T47D (cell line): ENCODE measurements around the gene MTMR11.
"Not testable (repeated sequence)": the region's sequence is repeated elsewhere in the genome, so short reads cannot be mapped to it uniquely, and the experiment has no call there.

Experiments used
- DNase-seq, 2 experiments: peaks; one replicate each; pipeline versions ENCODE4 v3.0.0 to v3.0.0-alpha.2; 2011 to 2012; ENCODE audit warnings: low read depth in 1 of 2, low spot score in 1 of 2
- JUND ChIP-seq: IDR thresholded peaks from 2 replicates; pipeline ENCODE4 v1.6.1; 2012; ENCODE audit warnings: low read depth
- in situ Hi-C: cut with HindIII; loops from 2 replicates; pipeline ENCODE4 v1.10.0; 2016; ENCODE audit warnings: low sequenced_read_pairs, low pct_unique_long_range_greater_than_20kb

MTMR11 gene

GRCh38 chr1:149914545-149914944, 22.1 kb downstream of the MTMR11 start:
- no peak for DNase-seq
- in situ Hi-C loops, result no loop called here
- no peak for TF ChIP-seq JUND

- no peak for TF ChIP-seq JUND
- no peak for DNase-seq
- in situ Hi-C loops, result no loop called here
These were observed 30.1 kb downstream of the MTMR11 start for GRCh38 chr1:149906570-149907075.

GRCh38 chr1:149903836-149904491, 32.7 kb downstream of the MTMR11 start:
- in situ Hi-C loops, result no loop called here
- TF ChIP-seq JUND, result no peak
- no peak for DNase-seq

- in situ Hi-C loops, result no loop called here
- peak; percentile 98 to 99 for DNase-seq
- no peak for TF ChIP-seq JUND
These were observed 37.0 kb downstream of the MTMR11 start, which contains the start of gene BOLA1 for GRCh38 chr1:149899460-149900284. BOLA1 (plus strand) TSS chr1:149899568; CDS start chr1:149900060, 492 bp downstream.

GRCh38 chr1:149896575-149896974, 40.1 kb downstream of the MTMR11 start:
- in situ Hi-C loops, result no loop called here
- no peak for TF ChIP-seq JUND
- no peak for DNase-seq

DNA sequence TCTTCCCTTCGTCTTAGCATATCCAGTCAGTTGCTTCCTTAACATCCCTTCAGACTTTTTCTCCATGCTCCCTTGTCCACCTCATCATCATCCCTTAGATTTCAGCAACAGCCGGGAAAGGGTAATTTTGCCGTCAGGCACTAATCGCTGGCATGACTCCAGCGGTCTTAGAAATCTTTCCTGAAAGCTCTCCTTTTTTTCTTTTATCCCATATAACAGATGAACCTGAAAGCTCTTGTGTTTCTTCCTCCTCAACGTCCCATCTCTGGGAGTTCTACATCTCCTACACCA, 47.7 kb downstream of the MTMR11 start:
- in situ Hi-C loops, result no loop called here
- DNase-seq, result peak in 1 of 2 experiments; percentile 57
- TF ChIP-seq JUND, result no peak

DNA sequence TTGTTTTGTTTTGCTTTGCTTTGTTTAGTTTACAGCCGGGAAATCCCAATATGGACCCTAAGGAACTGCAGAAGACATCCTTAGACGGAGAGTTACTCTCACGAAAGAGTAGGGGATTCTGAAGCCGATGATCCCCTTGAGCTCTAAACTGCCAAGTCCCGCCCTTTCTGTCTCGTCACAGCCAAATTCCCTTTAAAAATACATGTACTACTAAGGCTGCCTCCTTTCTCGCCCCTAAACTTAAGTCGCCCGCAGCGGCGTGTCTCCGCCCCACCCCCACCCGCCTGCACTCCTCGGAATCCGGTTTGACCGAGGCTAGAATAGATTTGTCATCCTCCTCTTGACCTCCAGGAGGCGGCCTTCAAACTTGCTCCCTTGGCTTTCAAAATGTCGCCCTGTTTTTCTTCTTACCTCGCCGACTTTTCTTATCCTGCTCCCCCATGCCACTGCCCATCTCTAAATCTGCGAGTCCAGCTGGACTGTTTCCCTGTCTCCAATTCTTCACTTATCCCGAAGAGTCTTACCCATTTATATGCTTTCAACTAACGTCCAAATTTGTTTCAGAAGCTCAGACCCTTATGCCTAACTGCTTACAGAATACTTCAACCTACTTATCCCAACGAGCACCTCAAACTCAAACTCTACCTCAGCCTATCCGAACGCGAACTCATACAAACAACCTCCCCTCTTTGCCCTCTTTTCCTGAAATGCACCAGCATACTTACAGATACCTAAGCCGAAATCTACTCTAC, 48.3 kb downstream of the MTMR11 start:
- in situ Hi-C loops, result no loop called here
- TF ChIP-seq JUND, result no peak
- peak in 1 of 2 experiments; percentile 97 for DNase-seq

DNA sequence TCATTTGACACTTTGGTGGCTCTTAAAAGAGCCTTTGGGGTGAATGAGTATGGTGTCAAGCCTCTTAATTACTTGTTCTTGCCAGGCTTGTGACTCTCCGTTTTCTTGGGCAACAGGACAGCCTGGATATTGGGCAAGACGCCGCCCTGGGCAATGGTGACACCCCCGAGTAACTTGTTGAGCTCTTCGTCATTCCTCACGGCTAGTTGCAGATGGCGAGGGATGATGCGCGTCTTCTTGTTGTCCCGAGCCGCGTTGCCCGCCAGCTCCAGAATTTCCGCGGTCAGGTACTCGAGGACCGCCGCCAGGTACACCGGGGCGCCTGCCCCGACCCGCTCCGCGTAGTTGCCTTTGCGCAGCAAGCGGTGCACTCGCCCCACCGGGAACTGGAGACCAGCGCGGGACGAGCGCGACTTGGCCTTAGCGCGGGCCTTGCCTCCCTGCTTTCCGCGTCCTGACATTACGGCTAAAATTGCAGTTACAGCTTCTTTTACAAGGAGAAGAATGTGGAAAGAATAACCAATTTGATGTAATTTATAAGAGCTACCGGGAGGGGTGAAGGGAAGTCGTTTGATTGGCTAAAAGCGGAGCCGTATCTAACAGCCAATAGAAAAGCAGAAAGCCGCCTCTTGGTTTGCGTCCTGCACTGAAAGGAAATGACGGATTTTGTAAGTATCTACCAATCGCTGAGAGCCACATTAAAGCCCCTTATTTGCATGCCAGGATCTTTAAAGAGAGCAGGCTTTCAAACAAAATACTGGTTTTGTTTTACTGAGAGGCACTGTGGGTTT, 49.0 kb downstream of the MTMR11 start:
- peak; percentile 84 to 99 for DNase-seq
- peak; percentile 52 for TF ChIP-seq JUND
- in situ Hi-C loops, result no loop called here

DNA sequence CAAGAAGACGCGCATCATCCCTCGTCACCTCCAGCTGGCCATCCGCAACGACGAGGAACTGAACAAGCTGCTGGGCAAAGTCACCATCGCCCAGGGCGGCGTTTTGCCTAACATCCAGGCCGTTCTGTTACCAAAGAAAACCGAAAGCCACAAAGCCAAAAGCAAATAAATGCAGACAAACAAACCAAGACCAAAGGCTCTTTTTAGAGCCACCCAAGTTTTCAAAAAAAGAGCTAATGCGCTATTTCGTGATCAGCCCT, 49.6 kb downstream of the MTMR11 start:
- in situ Hi-C loops, result not testable (repeated sequence)

DNA sequence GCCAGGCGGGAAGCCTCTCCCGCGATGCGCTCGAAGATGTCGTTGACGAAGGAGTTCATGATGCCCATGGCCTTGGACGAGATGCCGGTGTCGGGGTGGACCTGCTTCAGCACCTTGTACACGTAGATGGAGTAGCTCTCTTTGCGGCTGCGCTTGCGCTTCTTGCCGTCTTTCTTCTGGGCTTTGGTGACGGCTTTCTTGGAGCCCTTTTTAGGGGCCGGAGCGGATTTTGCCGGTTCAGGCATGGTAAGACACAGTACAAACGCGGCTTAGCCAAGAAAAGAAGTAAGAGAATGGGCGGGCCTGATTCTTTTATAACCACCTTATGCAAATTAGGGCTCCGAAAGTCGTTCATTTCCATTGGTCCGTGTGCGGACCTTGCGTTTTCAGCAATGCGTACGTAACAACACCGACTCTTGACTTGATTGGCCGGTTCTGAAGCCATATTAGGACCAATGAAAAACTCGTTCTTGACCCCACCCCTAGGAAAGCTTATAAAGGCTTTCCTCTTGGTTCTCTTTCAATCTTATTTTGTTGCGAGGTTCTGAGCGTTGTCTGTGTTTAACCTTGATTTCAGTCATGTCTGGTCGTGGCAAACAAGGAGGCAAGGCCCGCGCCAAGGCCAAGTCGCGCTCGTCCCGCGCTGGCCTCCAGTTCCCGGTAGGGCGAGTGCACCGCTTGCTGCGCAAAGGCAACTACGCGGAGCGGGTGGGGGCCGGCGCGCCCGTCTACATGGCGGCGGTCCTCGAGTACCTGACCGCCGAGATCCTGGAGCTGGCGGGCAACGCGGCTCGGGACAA, 50.1 kb downstream of the MTMR11 start:
- in situ Hi-C loops, result no loop called here
- DNase-seq, result peak; percentile 87 to 100
- no peak for TF ChIP-seq JUND

More for the DNA sequence above, 49.6 kb downstream of the MTMR11 start:
- not testable (repeated sequence) for DNase-seq

DNA sequence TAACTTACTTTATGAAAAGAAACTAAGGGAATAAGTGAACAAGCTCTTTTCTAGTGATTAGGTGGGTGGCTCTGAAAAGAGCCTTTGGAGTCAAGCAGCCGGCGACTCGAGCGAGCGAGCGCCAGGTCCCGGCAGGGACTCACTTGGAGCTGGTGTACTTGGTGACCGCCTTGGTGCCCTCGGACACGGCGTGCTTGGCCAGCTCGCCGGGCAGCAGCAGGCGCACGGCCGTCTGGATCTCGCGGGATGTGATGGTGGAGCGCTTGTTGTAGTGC, 50.6 kb downstream of the MTMR11 start:
- in situ Hi-C loops, result not testable (repeated sequence)
- peak in 1 of 2 experiments; percentile 16 for DNase-seq
